ENCODE data around the gene HYOU1.
"Not testable (repeated sequence)": the region's sequence is repeated elsewhere in the genome, so short reads cannot be mapped to it uniquely, and the experiment has no call there.

The HYOU1 gene

DNA sequence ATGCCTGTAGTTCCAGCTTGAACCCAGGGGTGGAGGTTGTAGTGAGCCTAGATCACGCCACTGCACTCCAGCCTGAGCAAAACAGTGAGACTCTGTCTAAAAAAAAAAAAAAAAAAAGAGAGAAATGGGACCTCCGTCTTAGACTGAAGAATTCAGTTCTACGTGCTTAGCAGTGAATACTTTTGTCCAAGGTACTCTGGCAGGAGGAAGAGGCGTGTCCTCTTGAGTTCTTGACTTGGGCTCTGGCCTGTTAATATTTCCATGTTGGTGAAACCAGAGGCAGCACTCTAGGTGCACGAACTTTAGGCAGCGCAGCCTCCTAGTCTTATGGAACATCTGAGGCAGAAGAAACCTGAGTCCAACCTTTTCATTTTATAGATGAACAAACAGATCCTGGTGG, 30.1 kb upstream of the HYOU1 start:
- no peak for DNase-seq

DNA sequence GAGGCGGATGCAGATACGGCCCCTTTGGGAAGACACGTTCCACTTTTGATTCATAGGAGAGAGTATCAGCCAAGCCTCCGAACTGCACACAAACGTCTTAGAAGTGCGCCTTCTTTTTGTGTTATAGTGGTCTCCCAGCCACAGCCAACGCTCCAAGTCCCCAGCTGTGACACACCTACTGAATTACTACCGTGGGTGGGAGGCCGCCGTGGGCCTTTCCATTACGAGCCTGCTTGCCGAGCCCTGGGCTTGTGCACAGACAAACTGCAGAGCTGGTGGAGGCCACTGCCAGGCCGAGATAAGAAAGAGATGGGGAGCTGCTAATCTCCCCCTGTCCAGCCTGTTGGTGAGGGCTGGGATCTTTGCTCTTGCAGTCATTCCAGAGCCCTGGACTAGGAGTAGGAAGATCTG, 28.4 kb upstream of the HYOU1 start:
- DNase-seq = peak in 1 of 2 experiments; percentile 50

DNA sequence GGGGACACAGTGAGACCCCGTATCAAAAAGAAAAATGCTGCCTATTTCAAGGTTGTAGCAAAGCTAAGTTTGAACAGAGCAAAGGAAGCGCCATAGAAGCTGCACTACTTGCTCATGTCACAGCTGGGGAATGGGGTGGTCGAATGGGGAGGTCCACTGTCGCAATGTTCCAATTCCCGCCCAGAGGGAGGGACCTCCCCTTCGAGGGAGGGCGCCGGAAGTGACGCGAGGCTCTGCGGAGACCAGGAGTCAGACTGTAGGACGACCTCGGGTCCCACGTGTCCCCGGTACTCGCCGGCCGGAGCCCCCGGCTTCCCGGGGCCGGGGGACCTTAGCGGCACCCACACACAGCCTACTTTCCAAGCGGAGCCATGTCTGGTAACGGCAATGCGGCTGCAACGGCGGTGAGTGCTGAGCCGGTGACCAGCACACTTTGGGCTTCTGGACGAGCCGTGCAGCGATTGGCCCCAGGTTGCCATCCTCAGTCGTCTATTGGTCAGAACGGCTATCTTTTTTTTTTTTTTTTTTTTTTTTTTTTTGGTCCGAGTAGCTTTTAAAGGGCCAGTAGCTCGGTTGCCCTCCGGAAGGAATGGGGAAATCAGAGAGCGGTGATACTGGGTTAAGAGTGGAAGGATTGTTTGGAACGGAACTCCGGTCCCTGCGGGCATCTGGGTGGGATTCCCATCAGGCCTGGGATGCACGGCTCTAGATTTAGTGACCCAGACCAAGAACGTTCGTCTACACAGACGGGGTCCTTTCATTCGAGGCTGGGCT, 27.8 kb upstream of the HYOU1 start, which contains the start of gene HMBS:
TSS of gene HMBS (plus strand) at position 219 of the 774 bp plus-strand sequence. CDS start at position 372, 153 bp downstream.
- DNase-seq = peak; percentile 91 to 93

DNA sequence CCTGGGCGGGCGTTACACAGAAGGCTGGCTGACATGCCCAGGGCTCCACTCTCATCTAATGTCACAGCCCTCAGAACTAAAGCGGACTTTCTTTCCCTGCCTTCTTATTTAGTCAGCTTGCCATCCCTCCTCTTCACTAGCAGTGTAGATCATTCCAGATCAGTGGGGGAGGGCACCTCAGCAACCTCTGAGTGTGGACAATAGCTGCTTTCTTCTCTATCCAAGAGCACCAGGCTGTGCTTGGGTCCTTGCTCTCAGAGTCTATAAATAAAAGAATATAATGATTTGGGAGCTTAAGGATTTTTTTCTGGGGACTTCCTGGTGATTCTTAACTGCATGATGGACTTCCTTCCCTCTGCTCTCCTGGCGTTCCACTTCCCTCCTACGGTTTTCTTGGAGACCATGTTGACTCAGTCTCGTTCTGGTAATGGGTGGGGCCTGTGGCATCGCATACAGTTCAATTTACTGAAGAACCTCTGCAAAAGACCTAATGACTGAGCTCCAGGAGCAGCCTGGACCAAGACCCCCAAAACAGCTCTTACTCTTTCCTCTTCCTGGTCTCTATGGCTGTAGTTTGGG, 24.8 kb upstream of the HYOU1 start:
- DNase-seq = no peak

DNA sequence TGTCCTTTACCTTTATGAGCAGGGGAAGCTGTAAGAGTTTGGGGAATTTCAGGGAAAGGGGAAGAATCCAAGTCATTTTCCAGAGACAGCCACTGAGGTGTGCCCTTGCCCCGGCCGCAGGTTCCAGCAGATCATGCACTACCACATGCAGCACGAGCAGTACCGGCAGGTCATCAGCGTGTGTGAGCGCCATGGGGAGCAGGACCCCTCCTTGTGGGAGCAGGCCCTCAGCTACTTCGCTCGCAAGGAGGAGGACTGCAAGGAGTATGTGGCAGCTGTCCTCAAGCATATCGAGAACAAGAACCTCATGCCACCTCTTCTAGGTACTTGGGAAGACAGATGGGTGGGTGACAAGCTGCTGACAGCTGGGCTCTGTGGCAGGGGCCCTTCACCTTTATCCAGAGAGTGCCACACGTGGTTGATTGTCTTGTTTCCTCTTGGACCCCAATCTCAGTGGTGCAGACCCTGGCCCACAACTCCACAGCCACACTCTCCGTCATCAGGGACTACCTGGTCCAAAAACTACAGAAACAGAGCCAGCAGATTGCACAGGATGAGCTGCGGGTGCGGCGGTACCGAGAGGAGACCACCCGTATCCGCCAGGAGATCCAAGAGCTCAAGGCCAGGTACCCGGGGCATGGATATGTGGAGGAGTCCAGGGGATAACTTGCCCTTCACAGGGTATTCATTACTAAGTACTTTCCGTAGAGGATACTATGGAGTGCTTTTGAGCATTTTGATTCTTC, 21.8 kb upstream of the HYOU1 start:
- DNase-seq = no peak

DNA sequence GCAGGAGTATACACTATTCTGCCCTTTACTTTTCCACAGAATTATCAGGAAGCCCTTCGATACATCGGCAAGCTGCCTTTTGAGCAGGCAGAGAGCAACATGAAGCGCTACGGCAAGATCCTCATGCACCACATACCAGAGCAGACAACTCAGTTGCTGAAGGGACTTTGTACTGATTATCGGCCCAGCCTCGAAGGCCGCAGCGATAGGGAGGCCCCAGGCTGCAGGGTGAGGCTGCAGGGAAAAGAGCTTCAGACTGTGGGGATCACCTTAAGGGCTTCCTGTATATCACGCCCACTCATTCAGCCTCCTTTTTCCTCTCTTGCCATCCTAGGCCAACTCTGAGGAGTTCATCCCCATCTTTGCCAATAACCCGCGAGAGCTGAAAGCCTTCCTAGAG, 20.8 kb upstream of the HYOU1 start:
- DNase-seq = no peak

DNA sequence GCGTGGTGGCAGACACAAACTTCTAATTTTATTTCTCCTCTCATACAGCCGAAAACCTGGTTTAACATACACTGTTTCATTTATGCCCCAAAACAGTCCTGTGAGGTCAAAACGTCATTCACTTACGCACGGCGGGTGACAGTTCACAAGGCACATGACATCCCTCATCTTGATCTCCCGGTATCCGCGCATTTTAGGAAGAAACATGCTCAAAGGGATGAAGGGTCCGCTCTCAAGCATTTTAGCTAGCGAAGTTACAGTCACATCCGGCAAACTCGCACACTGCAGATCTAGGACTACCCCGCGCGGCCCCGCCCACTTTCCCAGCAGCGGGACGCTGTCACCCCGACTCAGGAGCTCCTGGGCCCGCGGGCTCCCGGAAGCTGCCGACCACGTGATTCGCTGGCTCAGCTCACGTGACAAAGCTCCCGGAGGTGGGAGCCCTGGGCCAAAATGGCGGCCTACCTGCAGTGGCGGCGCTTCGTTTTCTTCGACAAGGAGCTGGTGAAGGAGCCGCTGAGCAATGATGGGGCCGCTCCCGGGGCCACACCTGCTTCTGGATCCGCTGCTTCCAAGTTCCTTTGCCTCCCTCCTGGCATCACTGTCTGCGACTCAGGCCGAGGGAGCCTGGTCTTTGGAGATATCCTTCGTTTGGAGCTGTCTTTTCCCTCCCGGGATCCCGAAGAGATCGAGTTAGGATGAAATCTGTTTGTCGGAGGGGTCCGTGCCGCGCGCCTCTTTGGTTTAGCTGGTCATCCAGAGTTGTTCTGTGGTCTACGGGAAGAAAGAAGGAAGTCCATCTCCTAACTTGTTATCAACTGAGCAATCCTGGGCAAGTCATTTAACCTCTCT, 10.6 kb upstream of the HYOU1 start, which contains the start of gene VPS11:
TSS of gene VPS11 (plus strand) at position 448 of the 852 bp plus-strand sequence. CDS start at position 454, 6 bp downstream.
- peak; percentile 98 for DNase-seq

DNA sequence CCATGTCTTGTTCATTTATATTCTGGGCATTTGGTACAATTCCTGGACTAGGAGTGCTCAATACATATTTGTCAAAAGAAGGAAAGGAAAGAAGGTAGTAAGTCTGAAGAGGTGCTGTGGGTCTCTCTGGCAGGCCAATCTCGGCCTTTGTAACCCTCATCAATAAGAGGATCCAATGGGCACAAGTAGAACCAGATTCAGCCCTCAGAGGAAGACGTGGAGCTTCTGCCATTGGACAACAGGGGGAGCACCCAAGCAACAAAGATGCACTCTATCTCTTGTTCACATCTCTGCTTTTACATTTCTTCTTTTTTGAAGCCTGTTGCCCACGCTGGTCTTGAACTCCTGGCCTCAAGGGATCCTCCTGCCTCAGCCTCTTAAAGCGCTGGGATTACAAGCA, 8.4 kb upstream of the HYOU1 start:
- peak; percentile 37 to 53 for DNase-seq

DNA sequence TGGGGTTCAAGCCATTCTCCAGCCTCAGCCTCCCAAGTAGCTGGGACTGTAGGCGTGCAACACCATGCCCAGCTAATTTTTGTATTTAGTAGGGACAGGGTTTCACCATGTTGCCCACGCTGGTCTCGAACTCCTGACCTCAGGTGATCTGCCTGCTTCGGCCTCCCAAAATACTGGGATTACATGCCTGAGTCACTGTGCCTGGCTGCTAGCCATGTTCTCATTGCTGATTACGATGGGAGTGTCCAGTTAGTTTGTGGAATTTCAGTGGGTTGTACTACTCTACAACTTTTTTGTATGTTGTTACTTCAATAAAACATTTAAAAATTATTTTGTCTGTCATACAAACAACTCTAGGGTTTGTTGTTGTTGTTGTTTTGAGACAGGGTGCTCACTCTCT, 5.8 kb upstream of the HYOU1 start:
- DNase-seq = no peak

DNA sequence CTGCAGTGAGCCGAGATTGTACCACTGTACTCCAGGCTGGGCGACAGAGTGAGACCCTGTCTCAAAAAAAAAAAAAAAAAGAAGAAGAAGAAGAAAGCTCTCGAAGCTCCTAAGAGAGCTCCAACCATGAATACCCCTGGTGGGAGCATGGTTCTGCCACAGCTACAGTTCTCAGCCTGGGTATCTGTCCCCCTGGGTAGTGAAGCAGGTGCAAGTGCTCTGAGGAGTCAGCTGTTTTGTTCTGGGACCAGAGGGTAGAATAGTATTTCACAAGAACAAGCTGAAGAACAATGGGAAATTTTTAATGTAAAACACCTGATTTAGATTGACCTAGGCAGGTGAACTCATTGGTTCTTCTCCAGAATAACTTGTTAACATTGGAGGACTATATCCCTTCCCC, 4.3 kb upstream of the HYOU1 start:
- DNase-seq = no peak

DNA sequence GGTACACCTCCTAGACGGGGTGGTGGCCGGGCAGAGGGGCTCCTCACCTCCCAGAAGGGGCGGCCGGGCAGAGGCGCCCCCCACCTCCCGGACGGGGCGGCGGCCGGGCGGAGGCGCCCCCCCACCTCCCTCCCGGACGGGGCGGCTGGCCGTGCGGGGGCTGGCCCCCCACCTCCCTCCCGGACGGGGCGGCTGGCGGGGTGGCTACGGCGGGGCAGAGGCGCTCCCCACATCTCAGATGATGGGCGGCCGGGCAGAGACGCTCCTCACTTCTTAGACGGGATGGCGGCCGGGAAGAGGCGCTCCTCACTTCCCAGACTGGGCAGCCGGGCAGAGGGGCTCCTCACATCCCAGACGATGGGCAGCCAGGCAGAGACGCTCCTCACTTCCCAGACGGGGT, 2.1 kb upstream of the HYOU1 start:
- not testable (repeated sequence) for DNase-seq

DNA sequence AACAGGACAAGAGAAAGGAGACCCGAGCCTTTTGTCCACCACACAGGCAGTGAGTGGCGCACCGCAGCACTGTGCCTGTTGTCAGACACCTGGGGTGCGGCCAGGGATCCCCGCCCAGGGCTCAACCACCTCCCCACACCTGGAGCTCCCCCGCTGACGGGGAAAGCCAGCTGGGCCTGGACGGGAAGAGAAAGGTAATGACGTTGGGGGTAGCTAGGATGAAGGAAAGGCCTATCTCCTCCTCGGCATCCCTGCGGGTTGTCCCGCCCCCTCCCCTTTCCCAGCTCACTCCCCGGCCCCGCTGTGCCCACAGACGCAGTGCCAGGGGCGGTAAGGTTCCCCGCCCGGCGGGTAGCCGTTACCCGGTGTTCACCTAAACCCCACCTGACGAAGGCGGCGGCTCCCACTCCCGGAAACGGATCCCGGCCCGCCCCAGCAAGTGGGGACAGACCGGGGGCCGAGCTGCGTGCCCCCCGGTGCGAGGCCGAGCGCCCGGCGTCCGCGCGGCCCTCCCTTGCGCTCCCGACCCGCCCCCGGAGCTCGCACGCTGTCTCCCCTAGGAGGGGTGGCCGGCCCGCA, 495 bp downstream of the HYOU1 start:
- peak; percentile 39 to 48 for DNase-seq

DNA sequence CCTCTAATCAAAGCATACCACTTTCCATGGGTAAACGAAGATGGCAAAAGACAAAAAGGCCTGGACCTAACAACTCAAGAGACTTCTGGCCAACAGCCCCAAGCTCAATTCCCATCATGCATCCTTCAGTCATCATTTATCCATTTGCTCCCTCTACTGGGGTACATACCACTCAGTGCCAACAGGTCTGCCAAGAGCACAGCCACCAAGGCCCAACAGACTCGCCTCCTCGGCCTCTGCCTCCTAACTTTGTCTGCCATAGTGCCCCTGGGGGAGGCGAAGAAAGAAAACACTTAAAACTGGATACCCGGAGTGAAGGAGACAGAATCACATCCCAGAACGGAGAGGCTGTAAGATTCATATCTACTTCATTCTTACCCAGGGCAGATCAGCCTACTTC, 1.1 kb downstream of the HYOU1 start:
- peak in 1 of 2 experiments; percentile 12 for DNase-seq

DNA sequence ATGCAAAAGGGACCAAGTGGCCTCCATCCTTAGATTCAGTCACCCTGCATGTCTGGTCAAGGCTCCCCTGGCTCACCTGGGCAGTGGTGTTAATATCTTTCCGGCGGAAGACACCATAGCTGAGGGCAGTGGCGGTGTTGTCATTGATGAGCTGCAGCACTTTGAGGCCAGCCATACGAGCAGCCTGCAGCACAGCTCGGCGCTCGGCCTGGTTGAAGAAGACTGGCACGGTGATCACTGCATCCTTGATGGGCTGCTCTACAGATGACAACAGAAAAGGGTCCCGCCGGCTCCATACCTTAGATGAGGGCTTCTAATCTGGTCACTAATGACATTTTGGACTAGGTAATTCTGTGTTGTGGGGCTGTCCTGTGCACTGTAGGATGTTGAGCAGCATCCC, 2.6 kb downstream of the HYOU1 start:
- no peak for DNase-seq

DNA sequence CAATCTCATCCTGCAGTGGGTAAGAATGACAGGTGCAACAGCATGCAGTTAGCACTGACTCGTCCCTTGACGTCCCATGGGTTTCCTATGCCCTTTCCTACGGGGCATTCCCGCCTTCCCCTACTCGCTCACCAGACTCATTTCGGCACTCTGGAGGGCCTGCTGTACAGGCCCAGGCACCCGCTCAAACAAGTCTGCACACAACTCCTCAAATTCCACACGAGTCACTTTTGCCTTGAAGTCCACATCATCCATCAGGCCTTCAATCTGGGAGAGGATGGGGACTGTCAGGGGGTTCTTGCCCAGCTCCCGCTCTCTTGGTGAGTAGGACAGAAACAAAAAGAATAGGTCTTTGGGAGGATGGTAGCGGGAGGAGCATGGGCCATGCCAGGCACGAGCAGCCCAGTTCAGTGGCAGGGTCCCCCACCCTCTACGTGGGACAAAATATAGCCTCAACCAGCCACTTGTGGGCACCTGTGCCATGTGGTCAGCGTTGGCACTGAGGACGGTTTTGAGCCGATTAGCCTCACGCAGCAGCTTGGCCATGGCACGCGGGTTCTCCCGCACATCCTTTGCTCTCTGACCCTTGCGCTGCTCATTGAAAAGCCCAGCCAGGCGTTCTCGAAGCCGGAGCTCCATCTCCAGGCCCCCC, 4.7 kb downstream of the HYOU1 start:
- no peak for DNase-seq

DNA sequence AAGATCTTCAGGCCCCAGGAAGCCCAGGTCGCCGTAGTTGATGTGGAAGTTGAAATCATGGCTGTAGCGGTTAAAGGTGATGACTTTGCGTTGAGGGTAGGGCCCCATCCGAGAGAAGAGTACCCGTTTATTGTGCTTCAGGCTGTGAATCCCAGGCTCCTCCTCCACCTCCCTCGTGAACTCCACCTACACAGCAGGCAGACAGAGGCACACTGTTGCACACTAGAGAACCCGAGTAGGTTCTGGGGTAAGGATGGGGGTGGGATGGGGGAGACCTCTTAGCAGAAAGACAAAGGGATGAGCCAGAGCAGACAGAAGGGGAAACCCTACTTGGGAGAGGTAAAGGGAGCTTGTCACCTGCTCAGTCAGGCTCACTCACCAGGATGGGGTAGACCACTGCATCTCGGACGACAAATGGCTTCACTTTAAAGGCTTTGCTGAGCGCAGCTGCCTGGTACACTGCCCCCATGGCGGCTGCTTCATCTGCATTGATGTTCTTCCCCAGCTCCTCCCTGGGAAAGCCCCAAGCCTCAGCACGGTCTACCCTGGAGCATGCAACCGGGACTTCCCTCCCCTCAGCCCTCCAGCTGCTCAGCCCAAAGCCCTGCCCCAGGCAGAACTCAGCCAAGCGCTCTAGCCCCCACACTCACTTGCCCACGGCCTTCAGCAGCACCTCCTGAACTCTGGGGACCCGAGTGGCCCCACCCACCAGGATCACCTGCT, 5.4 kb downstream of the HYOU1 start:
- DNase-seq = peak; percentile 28 to 38

DNA sequence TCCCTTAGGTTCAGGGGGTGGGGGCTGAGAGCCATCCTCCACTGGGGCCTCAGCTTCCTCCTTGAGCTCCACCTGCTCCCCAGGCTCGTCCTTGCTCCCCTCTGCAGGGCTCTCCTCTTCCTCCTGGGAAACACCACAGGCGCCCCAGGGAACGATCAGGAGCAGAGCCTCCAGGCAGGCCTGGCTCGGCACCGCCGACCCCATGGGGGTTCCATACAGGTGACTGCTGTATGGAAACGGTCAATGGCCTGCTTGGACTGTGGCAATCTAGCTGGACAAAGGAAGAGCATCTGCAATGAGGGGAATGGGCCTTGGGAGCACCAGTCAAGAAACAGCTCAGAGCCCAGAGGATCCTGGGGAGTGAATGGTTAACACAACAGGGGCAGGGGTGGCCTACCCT, 7.9 kb downstream of the HYOU1 start:
- no peak for DNase-seq

DNA sequence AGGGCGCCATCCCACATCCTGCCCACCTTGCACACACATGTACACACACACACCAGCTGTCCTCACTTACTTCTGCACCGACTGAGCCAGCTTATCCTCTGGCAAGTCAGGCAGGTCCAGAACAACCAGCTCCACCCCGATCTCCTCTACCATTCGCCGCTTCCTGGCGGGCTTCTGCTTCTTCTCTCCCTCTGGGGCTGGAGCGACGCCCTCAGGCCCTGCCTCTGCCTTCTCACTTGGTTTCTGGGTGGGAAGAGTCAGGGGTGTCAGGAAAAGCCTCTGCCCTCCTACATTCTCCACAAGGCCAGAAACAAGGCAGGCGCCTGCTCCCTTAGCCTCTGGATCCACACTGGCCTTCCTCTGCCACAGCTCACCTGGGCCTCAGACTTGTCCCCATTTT, 8.4 kb downstream of the HYOU1 start:
- DNase-seq = no peak

DNA sequence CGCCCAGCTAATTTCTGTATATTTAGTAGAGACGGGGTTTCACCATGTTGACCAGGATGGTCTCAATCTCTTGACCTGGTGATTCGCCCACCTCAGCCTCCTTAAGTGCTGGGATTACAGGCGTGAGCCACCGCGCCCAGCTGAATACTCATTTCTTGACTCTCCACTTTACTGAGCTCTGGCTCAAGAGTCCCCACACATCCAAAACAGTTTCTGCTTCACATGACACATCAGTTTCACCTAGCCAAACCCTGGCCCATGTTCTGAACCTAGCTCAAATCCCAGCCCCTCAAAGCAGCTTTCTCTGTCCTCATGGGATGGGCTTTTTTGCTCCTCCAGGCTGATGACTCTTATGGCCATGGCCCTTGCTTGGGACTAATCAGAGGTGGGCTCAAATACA, 9.8 kb downstream of the HYOU1 start:
- DNase-seq = peak in 1 of 2 experiments; percentile 14

DNA sequence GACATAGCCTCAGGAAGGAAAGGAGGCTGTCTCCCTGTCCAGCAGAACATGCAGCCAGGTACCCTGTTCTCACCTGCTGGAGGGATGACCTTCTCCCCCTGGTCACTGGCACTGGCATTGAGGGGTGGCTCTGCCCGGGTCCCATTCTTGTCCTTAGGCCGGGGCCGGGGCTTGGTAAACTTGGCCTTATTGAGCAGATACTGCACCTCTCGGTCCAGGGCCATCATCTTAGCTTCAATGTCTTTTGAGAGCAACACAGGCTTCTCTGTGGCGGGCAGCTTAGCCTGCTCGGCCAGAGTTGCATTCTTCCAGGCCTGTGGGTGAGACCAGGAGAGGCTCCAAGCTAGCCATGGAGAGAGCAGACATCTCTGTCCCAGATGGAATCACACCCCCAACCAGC, 10.5 kb downstream of the HYOU1 start:
- DNase-seq = no peak

DNA sequence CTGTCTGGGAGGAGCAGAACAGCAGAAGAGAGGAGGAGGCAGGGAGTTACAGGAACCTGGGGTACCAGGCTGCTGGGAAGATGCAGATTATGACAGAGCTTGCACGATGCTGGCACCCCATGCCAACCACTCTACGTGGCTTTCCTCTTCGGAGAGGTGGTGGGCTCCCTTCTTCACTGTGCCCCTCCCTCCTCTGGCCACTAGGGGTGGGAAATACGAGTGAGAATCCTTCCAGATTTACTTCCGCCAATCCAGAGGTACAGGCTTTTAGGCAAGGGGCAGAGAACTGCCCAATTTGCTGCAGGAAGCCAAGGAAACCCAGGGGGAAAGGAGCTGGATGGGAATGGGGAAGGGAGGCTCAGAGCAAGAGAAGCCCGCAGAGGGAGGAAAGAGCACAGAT, 12.3 kb downstream of the HYOU1 start:
- no peak for DNase-seq

Data from activated CD4-positive, alpha-beta T cell treated with anti-CD3 and anti-CD28 coated beads, Interleukin-2, amount 50 U/mL, for 48 hours (primary cell).